NCI-H446 (cell line): ENCODE measurements around the gene BMPR1B.
A peak's percentile ranks its signal among the peaks of the same experiment; 100 is the strongest.
"Not testable (repeated sequence)": the region's sequence is repeated elsewhere in the genome, so short reads cannot be mapped to it uniquely, and the experiment has no call there.

ENCODE experiments used
- DNase-seq, 2 experiments: peaks; one replicate each; lab custom pipeline; 2025; lab: John Stamatoyannopoulos, UW

Gene BMPR1B

GRCh38 chr4:95091272-95091671 is 333.5 kb downstream of the BMPR1B start:
- DNase-seq: no peak

GRCh38 chr4:95092766-95093165 is 335.0 kb downstream of the BMPR1B start:
- peak in 1 of 2 experiments; percentile 18 for DNase-seq

GRCh38 chr4:95093460-95093859 is 335.7 kb downstream of the BMPR1B start:
- no peak for DNase-seq

GRCh38 chr4:95093936-95094929 is 336.5 kb downstream of the BMPR1B start:
- no peak for DNase-seq

- peak in 1 of 2 experiments; percentile 14 for DNase-seq
These were observed 337.7 kb downstream of the BMPR1B start for GRCh38 chr4:95095348-95095974.

GRCh38 chr4:95102162-95102790 is 344.5 kb downstream of the BMPR1B start:
- no peak for DNase-seq

GRCh38 chr4:95105112-95105511 is 347.4 kb downstream of the BMPR1B start:
- no peak for DNase-seq

GRCh38 chr4:95105983-95106382 is 348.2 kb downstream of the BMPR1B start:
- no peak for DNase-seq

- DNase-seq: no peak
These were observed 348.7 kb downstream of the BMPR1B start for GRCh38 chr4:95106408-95106928.

- DNase-seq: no peak
These were observed 349.2 kb downstream of the BMPR1B start for GRCh38 chr4:95107004-95107403.

- DNase-seq: no peak
These were observed 349.9 kb downstream of the BMPR1B start for GRCh38 chr4:95107635-95108034.

- DNase-seq: no peak
These were observed 351.2 kb downstream of the BMPR1B start for GRCh38 chr4:95108883-95109421.

- no peak for DNase-seq
These were observed 356.8 kb downstream of the BMPR1B start for GRCh38 chr4:95114521-95114920.

- DNase-seq: no peak
These were observed 360.7 kb downstream of the BMPR1B start for GRCh38 chr4:95118497-95118896.

- DNase-seq: no peak
These were observed 362.7 kb downstream of the BMPR1B start for GRCh38 chr4:95120456-95120855.

GRCh38 chr4:95122001-95122400 is 364.2 kb downstream of the BMPR1B start:
- no peak for DNase-seq

GRCh38 chr4:95124906-95125504 is 367.2 kb downstream of the BMPR1B start:
- DNase-seq: peak; percentile 14 to 38

GRCh38 chr4:95129031-95129430 is 371.3 kb downstream of the BMPR1B start:
- DNase-seq: no peak

GRCh38 chr4:95129821-95130311 is 372.1 kb downstream of the BMPR1B start:
- peak in 1 of 2 experiments; percentile 14 for DNase-seq

- not testable (repeated sequence) for DNase-seq
These were observed 376.3 kb downstream of the BMPR1B start for GRCh38 chr4:95134016-95134415.

- not testable (repeated sequence) for DNase-seq
These were observed 381.7 kb downstream of the BMPR1B start for GRCh38 chr4:95139424-95139823.
